ENCODE results near the gene COA1.

- no peak for TF ChIP-seq CTCF (IDR thresholded peaks at IDR 0.05)
- no peak for TF ChIP-seq POLR2A (IDR thresholded peaks at IDR 0.05)
Measured at GRCh38 chr7:43648473-43649406, 80.6 kb downstream of the COA1 start.
